HG02610 (cell line): ENCODE results near the gene KANK4.

ENCODE experiments used
- ATAC-seq: cut with Tn5 transposase; IDR thresholded peaks from one replicate; pipeline ENCODE4 v1.9.1; 2021; ENCODE audit warnings: mild to moderate bottlenecking, moderate library complexity; ENCODE audit not compliant: unreplicated experiment

KANK4 gene

DNA sequence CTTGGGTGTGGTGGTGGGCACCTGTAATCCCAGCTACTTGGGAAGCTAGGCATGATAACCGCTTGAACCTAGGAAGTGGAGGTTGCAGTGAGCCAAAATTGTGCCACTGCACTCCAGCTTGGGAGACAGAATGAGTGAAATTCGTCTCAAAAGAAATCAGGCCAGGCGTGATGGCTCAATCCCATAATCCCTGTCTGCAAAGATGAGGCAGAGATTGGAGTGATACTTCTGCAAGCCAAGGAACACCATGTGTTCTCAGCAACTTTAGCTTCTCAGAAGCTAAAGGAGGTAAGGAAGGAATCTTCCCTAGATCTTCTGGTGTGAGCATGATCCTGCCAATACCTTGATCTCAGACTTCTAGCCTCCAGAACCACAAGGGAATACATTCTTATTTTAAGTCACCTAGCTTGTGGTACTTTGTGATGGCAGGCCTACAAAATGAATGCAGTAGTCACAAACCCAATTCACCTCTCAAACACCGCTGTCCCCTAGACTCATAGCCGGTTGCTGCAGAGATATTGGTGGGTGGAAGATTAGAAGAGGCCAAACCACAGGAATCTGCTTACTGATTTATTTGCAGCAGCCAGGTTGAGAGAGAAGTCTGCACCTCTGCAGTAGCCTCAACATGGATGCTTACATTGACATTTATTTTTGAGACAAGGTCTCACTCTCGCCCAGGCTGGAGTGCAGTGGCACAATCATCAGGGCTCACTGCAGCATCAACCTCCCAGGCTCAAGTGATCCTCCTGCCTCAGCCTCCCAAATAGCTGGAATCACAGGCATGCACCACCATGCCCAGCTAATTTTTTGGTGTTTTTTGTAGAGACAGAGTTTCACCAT, 105.9 kb downstream of the KANK4 start:
- no peak for ATAC-seq

DNA sequence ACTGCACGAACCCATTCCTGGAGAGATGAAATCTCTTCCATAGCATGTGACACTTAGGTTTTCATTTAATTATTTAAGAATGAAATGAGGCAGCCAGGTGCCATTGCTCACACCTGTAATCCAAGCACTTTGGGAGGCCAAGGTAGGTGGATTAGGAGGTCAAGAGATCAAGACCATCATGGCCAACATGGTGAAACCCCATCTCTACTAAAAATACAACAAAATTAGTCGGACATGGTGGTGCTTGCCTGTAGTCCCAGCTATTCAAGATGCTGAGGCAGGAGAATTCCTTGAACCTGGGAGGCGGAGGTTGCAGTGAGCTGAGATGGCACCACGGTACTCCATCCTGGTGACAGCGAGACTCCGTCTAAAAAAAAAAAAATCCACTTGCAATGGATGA, 106.8 kb downstream of the KANK4 start:
- no peak for ATAC-seq

DNA sequence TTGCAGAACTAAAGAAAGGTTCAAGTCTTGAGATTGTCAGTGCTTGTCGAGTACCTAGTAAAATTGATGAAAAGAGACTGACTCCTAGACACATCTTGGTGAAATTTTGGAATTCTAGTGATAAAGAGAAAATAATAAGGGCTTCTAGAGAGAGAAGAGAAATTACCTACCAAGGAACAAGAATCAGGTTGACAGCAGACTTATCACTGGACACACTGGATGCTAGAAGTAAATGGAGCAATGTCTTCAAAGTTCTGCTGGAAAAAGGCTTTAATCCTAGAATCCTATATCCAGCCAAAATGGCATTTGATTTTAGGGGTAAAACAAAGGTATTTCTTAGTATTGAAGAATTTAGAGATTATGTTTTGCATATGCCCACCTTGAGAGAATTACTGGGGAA, 108.3 kb downstream of the KANK4 start:
- ATAC-seq, result no peak

DNA sequence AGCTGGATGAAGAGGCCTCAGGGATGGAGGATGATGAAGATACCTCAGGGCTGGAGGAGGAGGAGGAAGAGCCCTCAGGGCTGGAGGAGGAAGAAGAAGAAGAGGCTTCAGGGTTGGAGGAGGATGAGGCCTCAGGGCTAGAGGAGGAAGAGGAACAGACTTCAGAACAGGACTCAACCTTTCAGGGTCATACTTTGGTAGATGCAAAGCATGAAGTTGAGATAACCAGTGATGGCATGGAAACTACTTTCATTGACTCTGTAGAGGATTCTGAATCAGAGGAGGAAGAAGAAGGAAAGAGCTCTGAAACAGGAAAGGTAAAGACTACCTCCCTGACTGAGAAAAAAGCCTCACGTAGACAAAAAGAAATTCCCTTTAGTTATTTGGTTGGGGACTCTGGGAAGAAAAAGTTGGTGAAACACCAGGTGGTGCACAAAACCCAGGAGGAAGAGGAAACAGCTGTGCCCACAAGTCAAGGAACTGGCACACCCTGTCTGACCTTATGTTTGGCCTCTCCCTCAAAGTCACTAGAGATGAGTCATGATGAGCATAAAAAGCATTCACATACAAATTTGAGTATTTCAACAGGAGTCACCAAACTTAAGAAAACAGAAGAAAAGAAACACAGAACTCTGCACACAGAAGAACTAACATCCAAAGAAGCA, 109.2 kb downstream of the KANK4 start:
- ATAC-seq, result no peak

DNA sequence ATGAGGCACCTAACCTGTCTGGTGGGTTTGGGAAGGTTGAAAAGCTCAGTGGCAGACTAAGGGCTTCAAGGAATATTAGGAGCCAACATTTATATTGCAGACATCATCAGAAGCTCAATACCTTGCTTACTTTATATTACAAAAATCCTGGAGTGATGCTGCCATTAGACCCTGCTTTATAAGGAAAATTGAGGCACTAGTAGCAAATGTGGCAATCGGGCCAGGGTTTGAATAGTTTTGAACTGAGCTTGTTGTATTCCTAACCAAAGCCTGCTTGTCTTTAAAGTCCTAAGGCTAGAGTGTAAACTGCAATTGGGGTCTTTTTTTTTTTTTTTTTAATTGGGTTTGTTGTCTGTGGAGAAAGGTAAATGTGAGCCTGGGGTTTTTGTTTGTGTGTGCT, 110.3 kb downstream of the KANK4 start:
- no peak for ATAC-seq

DNA sequence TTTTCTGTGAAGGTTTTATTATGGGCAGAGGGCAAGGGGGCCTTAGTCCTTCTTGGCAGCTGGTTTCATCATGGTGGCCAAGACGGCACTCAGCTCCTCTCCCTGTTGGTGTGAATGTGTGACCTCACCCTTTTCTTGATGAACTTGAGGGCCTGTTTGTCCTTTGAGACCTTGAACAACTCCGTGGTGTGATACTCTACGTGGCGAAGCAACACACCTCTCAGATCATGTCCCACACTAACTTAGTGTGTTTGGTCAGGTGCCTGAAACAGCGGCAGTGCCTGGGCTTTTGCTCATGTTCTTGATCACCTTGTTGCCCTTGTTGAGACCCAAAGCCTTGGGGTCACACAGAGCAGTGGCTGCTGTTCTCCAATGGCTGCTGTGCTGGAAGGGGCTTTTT, 111.1 kb downstream of the KANK4 start:
- no peak for ATAC-seq

DNA sequence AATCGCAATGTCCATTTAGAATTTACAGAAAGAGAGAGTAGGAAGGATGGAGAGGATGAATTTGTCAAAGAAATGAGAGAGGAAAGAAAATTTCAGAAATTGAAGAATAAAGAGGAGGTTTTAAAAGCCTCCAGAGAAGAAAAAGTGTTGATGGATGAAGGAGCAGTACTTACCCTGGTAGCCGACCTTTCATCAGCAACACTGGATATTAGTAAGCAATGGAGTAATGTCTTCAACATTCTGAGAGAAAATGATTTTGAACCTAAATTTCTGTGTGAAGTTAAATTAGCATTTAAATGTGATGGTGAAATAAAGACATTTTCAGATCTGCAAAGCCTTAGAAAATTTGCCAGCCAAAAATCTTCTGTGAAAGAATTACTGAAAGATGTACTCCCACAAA, 112.0 kb downstream of the KANK4 start:
- ATAC-seq, result no peak

DNA sequence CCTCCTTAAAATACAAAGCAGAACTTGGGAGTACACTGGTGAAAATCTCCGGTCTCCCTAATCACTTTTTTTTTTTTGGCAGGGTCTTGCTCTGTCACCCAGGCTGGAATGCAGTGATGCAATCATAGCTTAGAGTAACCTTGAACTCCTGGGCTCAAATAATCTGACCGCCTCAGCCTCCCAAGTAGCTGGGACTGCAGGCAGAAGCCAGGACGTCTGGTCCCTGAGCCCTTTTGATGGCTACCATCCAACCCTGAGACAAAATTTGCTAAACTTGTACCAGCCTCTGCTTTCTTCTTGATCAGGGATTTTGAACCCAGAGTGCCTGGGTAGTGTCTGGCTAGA, 120.5 kb downstream of the KANK4 start:
- no peak for ATAC-seq

DNA sequence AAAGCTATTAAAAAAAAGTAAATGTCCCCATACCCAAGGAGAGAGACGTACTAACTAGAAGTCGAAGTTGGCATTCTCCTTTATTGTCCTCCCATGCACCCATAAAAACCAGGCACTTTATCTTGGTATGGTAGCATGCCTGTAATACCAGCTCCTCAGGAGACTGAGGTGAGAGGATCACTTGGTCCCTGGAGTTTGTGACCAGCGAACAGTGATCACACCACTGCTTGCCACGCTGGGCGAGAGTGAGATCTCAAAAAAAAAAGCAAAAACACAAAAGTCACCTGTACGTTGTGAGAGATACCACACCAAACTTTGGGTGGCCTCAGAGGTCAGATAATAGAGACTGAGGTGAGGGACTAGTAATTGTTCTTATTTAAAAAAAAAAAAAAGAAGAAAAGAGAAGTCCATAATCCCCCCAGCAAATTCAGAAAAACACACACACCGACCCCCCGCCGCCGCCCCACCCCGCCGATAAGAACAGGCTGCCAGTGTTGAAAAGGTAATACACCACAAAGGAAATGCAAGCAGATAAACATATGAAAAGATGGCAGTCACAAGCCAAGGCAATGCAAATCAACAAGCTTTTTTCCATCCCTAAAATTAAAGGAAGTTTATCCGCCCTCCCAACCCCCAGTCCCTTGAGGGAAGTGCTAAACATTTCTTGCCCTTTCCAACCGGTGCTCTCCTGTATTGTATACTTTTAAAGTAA, 121.0 kb downstream of the KANK4 start:
- ATAC-seq, result no peak

DNA sequence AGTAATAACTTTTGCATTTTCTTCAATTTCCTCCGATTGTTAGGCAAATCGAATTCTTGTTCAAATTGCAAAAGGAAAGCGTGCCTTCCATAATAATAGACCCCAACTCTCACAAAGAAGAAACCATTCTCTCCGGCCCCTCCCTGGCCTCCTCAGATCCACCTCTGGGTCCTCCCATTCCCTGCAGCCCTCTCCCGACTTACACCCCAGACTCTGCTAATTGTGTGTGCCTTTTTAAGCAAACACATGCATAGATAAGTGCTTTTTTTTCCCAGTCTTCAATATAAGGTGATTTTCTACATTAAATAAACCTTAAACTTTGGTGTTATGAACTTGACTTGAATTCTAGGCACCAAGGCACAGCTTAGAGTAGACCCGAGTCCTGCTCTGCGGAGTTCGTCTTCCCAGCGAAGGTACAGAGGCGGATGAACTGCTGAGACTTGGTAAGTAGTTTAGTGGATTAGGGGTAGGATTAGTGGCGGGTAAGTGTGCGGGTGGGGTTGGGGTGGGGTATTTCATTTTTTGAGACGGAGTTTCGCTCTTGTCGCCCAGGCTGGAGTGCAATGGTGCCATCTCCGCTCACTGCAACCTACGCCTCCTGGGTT, 123.0 kb downstream of the KANK4 start:
- no peak for ATAC-seq

DNA sequence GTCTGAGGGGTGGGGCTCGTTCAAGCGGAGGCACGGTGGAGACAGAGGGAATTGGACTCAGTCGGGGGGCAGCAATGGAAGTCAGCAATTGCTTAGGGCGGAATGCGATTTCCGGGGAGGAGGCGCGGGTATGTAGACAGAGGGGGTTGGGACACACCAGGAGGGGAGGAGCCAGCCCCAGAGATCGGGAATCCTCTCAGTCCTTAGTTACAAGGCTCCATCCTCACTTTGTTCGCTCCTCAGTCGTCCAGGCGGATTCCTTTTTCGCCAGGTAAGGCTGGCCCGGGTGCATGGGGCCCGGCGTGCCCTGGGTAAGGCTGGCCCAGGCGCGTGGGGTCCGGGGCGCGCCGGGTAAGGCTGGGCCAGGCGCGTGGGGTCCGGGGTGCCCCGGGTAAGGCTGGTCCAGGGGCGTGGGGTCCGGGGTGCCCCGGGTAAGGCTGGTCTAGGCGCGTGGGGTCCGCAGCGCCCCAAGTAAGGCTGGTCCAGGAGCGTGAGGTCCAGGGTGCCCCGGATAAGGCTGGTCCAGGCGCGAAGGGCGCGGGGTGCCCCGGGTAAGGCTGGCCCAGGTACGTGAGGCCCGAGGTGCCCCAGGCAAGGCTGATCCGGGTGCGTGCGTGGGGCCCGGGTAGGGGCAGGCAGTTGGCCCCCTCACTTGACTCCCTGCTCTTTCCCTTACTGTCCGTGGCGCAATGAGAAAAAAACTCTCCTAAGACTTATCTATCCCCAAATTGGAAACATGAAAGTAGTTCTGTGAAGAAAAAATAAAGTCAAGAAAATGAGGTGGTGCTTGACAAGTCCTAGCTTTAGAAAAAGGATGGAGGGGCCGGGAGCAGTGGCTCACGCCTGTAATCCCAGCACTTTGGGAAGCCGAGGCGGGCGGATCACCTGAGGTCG, 124.3 kb downstream of the KANK4 start, which contains the start of gene L1TD1:
Gene L1TD1 (plus strand): TSS at position 199 of the 894 bp plus-strand sequence. CDS start 11,780 bp downstream, outside the sequence.
- no peak for ATAC-seq

DNA sequence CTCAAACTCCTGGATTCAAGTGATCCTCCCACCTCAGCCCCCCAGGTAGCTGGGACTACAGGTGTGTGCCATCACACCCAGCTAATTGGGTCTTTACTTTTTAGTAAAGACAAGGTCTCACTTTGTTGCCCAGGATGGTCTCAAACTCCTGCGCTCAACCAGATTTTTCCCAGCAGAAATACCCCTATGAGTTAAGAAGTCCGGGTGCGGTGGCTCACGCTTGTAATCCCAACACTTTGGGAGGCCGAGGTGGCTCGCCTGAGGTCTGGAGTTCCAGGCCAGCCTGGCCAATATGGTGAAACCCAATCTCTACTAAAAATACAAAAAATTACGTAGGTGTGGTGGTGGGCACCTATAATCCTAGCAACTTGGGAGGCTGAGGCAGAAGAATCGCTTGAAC, 131.1 kb downstream of the KANK4 start:
- ATAC-seq, result no peak

DNA sequence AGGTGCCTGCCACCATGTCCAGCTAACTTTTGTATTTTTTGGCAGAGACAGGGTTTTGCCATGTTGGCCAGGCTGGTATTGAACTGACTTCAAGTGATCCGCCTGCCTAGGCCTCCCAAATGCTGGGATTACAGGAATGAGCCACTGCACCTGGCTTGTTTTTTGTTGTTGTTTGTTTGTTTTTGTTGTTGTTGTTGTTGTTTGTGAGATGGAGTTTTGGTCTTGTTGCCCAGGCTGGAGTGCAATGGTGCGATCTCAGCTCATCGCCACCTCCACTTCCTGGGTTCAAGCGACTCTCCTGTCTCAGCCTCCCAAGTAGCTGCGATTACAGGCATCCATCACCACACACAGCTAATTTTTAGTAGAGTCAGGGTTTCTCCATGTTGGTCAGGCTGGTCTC, 131.7 kb downstream of the KANK4 start:
- ATAC-seq, result no peak
